ENCODE results near the gene ERGIC3. TPM values are rescaled to one million over a fixed set of nuclear protein-coding genes. Genes with fewer than 3 reads are reported as not detected.

ERGIC3 gene
- total and polyA plus RNA-seq, 11 donors, result 69.8 to 152 (median 101) TPM

DNA sequence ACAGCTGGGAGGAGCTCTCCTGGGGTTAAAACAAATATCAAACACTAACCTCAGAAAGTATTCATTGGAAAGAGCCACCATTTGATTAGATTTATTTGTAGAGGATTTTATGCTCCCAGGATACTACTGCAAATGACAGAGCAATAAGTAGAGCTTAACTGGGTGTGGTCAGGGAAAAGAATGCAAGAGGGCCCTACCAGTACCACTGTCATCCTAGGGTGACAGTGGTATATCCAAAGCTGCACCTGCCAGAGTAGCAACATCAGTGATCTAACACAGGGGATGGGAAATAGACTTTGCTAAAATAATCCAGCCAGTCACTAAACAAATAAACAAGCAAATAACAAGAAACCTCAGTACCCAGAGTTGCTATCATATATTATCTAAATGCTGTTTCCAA is 29.7 kb downstream of the ERGIC3 start:
- H3K27me3 ChIP-seq, result no peaks in the 10 kb centered on the region
- H3K9me3 ChIP-seq, result peaks cover 0 to 16% (median 6%) of the 10 kb centered on the region in 12 donors
- no peaks in the 10 kb centered on the region for H3K4me1 ChIP-seq
- no peak for DNase-seq
- no peak for TF ChIP-seq POLR2A (IDR thresholded peaks at IDR 0.05)
- TF ChIP-seq, protein P1, sequence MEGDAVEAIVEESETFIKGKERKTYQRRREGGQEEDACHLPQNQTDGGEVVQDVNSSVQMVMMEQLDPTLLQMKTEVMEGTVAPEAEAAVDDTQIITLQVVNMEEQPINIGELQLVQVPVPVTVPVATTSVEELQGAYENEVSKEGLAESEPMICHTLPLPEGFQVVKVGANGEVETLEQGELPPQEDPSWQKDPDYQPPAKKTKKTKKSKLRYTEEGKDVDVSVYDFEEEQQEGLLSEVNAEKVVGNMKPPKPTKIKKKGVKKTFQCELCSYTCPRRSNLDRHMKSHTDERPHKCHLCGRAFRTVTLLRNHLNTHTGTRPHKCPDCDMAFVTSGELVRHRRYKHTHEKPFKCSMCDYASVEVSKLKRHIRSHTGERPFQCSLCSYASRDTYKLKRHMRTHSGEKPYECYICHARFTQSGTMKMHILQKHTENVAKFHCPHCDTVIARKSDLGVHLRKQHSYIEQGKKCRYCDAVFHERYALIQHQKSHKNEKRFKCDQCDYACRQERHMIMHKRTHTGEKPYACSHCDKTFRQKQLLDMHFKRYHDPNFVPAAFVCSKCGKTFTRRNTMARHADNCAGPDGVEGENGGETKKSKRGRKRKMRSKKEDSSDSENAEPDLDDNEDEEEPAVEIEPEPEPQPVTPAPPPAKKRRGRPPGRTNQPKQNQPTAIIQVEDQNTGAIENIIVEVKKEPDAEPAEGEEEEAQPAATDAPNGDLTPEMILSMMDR (IDR thresholded peaks at IDR 0.05), result no peak
- H3K4me3 ChIP-seq, result no peak overlapping the region
- intact Hi-C loops (cut with DNase I), result no loop called here
- no peak for ATAC-seq
- H3K36me3 ChIP-seq, result no peaks in the 10 kb centered on the region
- no peak overlapping the region for H3K27ac ChIP-seq

DNA sequence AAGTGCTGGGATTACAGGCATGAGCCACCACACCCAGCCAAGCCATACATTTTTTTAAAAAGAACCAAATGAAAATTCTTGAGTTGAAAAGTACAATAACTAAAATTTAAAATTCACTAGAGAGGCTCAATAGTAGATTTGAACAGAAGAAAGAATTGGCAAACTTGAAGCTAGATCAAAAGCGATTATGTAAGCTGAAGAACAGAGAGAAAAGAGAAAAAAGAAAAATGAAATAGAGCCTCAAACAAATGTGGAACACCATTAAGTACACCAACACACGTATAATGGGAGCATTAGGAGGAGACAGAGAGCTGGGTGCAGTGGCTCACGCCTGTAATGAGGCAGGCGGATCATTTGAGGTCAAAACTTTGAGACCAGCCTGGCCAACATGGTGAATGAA is 31.0 kb downstream of the ERGIC3 start:
- peaks cover 0 to 16% (median 6%) of the 10 kb centered on the region in 12 donors for H3K9me3 ChIP-seq
- no peaks in the 10 kb centered on the region for H3K27me3 ChIP-seq
- TF ChIP-seq, protein P1 (IDR thresholded peaks at IDR 0.05), result no peak
- no peak for TF ChIP-seq POLR2A (IDR thresholded peaks at IDR 0.05)
- DNase-seq, result no peak
- H3K36me3 ChIP-seq, result no peaks in the 10 kb centered on the region
- no peak overlapping the region for H3K4me3 ChIP-seq
- 93 to 94% (median 94%) methylated on average over 4 of the region's 4 CpGs for WGBS, 4 donors
- intact Hi-C loops (cut with DNase I), result no loop called here
- no peaks in the 10 kb centered on the region for H3K4me1 ChIP-seq
- no peak for ATAC-seq
- no peak overlapping the region for H3K27ac ChIP-seq

DNA sequence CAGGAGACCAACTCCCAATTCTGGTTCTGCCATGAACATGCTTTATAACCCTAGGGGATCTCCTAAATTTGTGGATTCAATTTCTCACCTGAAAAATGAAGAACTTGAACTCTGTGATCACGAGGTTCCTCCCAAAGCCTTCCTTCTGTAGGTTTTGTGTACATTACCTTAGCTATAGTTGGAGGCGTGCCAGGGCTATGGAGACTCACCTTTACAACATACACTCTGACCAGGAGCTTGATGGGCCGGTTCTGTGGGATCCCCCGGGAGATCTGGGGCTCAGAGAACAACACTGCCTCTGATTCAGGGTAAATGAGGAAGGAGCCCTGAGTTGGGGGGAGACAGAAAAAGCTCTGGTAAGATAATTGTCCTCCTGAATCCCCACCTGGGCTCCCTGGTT is 34.1 kb downstream of the ERGIC3 start:
- intact Hi-C loops (cut with DNase I), result no loop called here
- no peak for DNase-seq
- TF ChIP-seq POLR2A (IDR thresholded peaks at IDR 0.05), result no peak
- TF ChIP-seq, protein P1 (IDR thresholded peaks at IDR 0.05), result no peak
- ATAC-seq, result no peak
- Histone ChIP-seq H3K36me3 (no peaks in the 10 kb centered on the region), H3K27me3 (no peaks in the 10 kb centered on the region), H3K9me3 (peaks cover 0 to 17% (median 7%) of the 10 kb centered on the region in 12 donors), H3K27ac (no peak overlapping the region), H3K4me3 (no peak overlapping the region), H3K4me1 (no peaks in the 10 kb centered on the region)
- WGBS, 4 donors, result 75 to 85% (median 83%) methylated on average over 4 of the region's 4 CpGs

DNA sequence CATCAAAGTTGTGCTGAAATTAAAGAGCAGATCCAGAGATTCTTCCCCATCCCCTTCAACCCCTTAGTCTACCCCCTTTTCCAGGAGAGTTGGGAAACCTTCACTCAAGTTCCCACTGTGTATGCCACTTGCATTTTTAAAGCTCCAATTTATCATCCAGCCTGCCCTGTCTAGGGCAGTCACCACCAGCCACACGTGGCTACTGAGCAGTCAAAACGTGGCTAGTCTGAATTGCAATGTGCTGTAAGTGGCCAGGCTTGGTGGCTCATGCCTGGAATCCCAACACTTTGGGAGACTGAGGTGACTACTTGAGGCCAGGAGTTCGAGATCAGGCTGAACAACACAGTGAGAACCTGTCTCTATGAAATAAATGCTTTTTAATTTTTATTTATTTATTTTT is 34.9 kb downstream of the ERGIC3 start:
- no peak for DNase-seq
- H3K4me3 ChIP-seq, result no peak overlapping the region
- no peak for ATAC-seq
- TF ChIP-seq, protein P1 (IDR thresholded peaks at IDR 0.05), result no peak
- no peak for TF ChIP-seq POLR2A (IDR thresholded peaks at IDR 0.05)
- no peak overlapping the region for H3K27ac ChIP-seq
- H3K4me1 ChIP-seq, result no peaks in the 10 kb centered on the region
- 49 to 69% (median 65%) methylated on average over 3 of the region's 3 CpGs for WGBS, 4 donors
- no peaks in the 10 kb centered on the region for H3K36me3 ChIP-seq
- H3K27me3 ChIP-seq, result no peaks in the 10 kb centered on the region
- H3K9me3 ChIP-seq, result peaks cover 0 to 24% (median 10%) of the 10 kb centered on the region in 12 donors
- intact Hi-C loops (cut with DNase I), result no loop called here

Data from heart left ventricle (tissue), 16 donors.